CD4-positive, alpha-beta T cell treated with Interleukin-1 beta for 1 hour (primary cell): ENCODE data around the gene LHX6.
A peak's percentile ranks its signal among the peaks of the same experiment; 100 is the strongest.

Experiments used
- DNase-seq, 2 donors: peaks; one replicate each; pipeline ENCODE4 v3.0.0-alpha.2; 2020 to 2022

The LHX6 gene

DNA sequence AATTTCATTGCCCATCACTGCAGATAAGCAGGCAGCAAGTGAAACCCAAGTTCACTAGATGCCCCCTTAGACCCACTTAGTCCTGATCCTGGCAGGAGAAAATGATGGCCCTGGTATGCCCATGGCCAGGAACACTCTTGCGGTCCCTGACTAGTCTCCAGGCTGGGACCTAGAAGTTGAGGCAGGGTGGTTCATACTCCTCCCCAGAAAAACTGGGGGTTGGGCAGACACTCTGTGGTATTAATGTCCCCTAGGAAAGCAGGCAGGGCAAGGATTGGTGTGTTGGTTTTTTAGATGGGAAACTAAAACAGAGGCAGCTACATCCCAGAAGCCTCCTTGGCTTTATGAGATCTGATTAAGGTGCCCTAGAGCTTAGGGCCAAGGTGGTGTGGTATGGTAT lies 13.1 kb downstream of the LHX6 start:
- no peak for DNase-seq

DNA sequence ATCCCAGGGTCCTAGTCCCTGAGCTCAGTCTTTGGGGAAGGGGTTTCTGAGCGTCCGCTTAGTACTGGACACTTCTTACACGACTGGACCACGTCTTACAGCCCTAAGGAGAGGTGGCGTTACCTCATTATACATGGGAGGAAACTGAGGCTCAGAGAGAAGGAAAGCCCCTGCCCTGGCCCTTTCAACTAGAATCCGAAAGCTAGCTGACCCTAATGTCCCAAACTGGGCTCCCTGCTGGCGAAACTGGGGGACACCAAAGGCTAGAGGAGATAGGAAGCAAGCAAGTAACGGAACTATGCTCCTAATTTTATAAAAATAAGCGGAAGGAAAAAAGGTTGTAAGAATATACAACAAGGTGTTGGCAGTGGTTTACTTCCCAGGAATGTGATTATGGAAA lies 14.2 kb downstream of the LHX6 start:
- DNase-seq: no peak

DNA sequence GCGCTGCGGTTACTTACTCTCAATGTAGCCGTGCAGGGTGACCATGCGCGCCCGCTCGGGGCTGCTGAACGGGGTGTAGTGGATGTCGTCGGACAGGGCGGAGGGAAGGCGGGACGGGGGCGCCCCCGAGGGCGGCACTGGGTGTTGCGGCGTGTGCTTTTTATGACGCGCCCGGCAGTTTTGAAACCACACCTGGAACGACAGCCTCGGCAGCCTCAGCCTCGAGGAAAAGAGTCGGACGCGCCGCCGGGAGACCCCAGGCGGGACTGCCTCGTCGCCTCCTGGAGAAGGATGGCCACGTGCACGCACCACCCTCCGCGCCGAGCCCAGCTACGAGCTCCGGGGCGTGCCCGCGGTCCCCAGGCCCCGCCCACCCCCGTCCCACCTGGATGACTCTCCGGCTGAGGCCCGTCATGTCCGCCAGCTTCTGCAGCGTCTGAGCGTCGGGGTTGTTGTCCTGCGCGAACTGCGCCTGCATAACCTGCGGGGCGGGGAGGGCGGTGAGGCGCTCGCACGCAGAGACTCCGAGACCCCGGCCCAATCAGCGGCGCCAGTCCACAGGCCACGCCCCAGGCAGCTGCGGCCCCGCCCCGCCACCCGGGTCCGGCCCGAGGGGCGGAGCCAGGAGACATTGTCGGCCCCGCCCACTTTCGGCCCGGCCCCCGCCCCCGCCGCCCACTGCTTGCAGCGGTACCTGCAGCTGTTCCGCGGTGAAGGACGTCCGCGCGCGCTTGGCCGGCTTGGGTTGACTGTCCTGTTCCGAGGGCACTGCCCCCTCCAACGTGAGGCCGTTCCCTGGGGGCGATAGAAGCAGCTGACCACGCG lies 15.0 kb downstream of the LHX6 start:
- peak; percentile 47 to 59 for DNase-seq

DNA sequence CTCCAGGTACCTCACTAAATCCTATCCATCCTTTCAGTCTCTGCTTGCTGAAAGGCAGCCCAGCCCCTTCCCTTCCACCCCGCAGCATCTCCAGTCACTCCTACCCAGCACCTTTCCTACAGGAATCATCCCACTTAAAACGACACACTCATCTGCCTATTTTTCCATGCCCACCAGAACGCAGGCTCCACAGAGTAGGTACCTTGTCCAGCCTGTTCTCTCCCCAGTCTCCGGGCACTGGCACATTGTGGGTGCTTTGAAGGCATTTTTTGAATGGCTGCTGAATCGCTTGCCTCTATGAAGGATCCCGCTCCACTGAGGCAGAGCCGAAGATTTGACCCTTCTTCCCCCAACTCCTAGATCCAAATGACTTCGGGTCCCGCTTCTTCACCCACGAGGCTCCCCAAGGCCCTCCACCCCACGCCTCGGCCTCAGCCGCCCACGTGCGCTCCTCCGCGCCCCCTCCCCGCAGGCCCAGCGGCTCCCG lies 15.6 kb downstream of the LHX6 start:
- DNase-seq: no peak

DNA sequence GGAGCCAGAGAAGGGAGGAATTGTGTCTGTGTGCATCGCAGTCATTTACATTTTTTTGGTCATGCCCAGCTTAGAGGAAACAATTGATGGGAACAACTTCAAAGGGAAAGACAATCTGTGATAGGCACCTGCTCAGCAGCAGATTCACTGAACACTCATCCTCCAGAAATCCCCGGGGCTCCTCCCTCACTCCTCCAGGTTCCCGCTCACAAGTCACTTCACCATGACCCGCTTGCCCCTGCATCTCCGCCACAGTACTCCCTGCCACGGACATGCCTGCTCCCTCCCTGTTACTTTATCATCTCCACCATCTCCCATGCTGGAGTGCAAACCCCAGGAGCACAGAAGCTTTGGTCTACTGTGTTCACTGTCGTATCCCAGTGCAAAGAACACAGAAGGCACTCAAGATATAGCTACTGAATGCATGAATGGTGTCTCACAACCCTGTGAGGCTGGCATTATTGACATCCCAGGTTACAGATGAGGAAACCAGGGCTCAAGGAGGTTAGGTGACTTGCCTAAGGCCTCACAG lies 16.2 kb downstream of the LHX6 start:
- no peak for DNase-seq

DNA sequence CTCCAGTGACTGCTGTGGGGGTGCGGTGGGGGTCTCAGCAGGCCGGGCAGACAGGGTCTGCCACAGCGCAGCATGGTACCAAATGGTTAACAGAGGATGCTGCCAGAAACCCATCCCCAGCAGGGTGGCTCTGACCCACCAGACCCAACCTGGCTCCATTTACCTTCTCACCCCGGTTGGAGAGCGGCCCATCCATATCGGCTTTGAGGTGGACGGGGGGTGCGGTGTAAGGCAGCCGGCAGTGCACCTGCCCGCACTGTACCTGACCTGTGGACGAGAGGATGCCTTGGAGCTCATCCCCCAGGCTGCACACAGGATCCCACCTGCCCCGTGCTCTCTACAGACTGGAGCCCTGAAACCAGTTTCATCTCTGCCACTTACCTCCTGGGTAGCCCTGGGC lies 19.3 kb downstream of the LHX6 start:
- DNase-seq: no peak

DNA sequence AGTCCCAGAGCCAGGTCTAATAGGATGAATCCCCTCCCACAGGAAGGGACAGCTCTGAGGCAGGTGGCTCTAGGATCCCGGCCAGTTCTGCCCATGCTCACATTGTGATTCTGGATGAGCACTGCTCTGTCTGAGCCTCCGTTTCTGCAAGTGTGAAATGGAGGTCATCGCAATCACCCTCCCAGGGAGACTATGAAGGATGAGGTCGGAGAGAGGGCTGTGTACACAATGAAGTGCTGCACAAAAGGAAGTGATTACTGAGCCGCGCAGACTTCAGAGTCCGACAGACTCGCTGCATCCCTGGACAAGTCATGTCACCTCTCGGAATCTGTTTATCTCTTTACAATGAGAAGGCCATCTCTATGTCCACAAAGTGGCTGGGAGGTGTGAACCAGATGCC lies 21.7 kb downstream of the LHX6 start:
- no peak for DNase-seq

DNA sequence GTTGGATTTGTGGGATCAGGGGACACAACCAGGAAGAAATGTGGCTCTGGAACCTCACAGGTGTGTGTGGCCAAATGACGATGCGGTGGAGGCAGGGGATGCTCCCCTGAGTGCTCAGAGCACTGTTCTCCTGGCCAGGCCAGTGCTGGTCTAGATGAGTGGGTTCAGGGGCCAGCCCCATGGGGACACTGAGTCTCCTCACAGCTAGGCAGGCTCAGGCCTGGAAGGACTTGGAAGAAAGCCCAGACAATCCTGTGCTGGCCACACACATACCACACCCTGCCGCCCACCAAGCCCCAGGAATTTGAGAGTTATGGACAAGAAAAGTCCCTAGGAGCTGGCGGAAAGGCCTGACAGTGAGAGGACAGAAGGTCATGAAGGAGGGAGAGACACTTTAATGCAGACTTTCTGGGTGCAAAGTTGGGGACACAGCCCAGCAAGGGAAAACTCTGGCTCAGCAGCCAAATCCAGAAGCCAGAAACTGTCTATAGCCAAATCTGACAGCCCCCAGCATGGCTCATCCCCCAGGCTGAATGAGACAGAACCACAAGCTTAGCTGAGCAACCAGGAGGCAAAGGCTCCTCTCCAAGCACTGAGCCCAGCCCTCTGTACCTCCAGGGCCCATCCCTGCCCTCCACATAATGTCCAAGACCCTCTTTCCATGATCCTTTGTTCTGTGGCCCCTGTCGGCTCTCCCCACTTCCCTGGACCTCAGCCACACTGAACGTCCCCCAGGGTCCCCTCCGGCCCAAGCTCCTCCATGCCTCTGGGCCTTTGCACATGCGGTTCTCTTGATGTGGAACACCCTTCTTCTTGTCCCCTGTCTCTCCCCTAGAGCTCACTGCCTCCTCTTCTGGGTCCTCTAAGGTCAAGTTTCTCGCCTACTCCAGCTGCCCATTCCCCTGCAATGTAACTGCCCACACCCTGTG lies 22.4 kb downstream of the LHX6 start:
- no peak for DNase-seq

DNA sequence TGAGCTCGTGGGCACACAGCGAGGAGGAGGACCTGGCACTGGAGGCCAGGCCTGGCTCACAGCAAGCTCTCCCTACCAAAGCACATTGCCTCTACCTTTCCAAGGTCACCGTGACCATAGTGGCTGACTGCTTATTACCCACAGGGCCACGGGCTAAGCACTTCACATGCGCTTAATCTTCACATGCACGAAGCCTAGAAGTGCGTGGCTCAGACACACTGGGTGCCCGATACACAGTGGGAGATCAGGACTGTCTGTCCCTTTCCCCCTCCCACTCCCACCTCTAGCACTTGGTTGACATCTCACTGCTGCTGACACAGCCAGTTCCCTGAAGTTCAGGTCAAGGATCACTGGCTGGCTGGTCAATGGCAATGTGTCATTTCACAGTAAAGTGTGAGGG lies 23.6 kb downstream of the LHX6 start:
- DNase-seq: no peak

DNA sequence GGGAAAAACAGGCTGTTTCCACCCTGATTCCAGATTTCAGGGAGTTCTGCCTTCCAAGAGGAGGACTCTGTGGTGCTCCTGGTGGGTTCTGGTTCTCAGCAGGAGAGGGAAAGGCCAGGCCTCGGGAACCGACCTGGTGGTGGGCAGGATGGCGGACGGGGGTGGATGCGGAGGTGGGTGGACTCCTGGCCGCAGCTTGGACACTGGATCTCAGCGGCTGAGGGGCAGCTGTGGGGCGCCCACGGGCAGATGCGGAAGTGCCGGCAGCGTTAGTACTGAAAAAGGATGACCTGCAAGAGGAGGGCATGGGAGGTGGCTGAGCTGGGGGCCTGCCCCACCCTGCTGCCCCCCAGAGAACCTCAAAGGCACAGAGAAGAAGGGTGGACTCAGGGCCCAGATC lies 24.3 kb downstream of the LHX6 start:
- DNase-seq: no peak

DNA sequence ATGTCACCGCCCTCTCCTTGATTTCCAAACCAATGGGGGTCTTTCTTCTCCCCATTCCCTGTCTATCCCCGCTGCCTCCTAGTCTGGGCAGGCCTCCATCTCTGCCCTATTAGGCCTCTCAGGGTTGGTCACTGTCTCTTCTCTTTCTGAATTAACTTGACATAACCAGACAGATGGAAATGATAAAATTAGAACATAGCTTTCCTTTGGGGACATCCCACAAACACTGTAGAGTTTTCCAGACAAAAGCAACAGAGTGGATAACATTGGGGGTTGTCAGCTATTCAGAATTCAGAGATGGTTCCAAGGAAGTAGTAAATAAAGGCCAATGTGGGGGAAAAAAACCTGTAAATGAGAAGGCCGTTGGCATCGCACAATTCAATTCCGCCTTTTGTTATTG lies 24.7 kb downstream of the LHX6 start:
- no peak for DNase-seq

DNA sequence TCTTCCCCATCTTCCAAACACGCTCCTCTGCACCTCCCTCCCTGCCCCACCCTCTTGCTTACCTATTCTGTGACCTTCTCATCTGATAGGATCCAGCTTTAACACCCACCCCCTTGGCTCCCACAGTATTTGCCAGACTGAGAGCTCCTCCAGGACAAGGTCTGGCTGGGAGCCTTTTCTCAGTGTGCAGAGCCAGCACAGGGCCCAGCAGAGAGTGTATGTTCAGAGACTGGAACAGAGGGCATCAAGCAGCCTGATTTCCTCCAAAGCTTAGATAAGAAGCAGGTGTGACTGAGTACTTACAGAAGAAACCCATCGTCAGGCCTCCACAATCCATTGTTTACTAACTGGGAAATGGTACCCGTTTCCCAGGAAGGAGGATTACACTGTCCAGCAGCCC lies 26.6 kb downstream of the LHX6 start:
- DNase-seq: no peak

DNA sequence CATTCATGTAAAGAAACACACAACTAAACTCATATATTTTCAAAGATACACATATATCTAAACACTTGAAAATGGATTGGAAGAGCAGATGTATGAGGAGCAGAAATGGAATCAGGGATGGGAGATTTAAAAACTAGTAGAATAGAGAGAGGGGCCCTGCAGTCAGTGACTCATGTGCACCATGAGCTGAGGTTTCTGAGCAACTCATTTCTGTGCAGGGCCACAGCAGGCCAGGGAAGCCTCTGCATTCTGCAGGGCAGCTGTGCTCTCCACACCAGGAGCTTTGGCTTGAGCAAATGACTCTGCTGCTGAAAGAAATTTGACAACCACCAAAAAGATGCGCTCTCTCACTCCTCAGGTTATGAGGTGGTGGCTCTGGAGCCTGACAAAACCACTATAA lies 27.1 kb downstream of the LHX6 start:
- DNase-seq: no peak

DNA sequence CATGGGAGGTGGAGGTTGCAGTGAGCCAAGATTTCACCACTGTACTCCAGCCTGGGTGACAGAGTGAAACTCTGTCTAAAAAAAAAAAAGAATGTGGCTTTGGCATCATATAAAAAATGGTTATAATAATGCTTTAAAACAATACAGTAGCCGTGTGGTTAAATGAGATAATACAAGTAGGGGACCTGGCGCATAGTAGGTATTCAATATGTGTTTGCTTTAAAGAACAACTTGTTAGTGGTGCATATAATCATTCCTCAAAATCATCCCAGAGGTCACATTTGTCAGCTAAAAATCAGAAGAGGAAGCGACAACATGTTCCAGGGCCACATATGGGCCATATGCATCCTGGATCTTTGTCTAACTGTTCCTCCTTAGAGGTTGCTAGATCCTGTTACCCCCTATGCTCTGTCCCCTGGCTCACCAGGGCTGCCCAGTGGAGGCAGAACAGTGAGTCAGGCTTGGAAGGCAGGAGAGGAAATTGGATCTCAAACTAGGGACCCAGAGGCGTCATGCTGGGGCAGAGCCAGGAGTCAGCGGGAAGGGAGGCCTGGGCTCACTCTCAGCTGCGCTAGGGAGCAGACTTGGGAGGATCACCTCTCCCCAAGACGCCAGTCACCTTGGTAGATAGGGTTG lies 27.7 kb downstream of the LHX6 start:
- DNase-seq: no peak

DNA sequence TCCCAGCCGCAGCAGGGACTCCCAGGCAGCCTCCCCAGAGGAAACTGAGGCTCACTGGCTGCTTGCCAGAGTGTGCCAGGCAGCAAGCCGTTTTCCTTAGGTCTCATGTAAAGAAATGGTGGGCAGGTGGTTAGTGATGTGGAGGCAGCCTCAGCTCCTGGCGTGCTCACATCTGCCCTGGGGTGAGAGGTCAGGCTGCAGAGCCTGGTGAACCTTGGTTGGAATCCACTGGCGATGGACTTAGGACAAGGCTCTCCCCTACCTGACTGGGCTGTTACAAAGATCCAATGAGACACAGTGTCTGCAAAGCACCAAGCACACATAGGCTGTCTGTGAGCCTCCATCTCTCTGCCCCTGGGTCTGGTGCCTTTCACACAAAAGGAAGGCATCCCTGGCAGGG lies 30.9 kb downstream of the LHX6 start:
- DNase-seq: no peak

DNA sequence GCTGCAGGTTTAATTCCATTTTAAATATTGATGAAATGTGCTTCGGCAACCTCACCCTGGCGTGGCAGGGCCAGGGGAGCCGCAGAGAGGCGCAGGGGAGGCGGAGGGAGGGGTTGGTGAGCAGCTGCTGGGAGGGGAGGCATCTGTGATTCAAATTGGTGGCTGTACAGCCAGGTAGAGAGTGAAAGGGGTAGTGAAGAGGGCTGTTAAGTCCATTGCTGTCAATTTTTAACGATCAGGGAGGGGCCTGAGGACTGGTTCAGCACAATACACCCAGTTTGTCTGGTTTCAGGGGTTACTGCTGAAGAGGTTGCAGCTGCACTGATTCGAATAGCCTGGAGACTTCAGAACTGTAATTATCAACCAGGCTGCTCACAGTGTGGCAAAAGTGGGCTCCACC lies 31.3 kb downstream of the LHX6 start:
- DNase-seq: no peak

DNA sequence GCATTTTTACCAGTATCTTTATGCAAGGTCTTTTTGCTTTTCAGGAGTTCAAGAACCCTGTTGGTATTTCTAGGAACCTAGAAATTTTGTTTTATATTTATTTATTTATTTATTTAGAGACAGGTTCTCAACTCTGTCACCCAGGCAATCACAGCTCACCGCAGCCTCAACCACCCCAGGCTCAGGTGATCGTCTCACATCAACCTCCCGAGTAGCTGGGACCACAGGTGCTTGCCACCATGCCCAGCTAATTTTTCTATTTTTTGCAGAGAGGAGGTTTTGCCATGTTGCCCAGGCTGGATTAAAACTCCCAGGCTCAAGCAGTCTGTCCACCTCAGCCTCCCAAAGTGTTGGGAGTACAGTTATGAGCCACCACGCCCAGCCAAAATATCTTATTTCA lies 32.9 kb downstream of the LHX6 start:
- no peak for DNase-seq

DNA sequence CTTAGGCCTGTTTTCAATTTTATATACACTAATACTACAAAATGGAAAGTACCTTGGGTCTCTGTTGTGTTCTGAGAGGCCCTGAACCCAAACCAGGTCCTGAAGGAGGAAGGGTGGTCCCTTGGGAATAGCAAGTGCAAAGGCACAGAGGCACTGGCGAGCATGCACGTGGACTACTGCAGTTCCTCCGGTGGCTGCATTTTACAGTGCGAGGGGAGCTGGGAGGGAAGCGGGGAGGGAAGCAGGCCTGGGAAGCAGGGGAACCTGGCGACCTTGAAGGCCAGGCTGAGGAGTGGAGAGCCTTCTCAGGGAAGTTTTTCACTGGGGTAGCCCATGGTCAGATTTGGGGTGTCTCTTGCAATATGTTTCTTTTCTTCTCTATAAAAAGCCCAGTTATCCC lies 35.1 kb downstream of the LHX6 start:
- DNase-seq: no peak

DNA sequence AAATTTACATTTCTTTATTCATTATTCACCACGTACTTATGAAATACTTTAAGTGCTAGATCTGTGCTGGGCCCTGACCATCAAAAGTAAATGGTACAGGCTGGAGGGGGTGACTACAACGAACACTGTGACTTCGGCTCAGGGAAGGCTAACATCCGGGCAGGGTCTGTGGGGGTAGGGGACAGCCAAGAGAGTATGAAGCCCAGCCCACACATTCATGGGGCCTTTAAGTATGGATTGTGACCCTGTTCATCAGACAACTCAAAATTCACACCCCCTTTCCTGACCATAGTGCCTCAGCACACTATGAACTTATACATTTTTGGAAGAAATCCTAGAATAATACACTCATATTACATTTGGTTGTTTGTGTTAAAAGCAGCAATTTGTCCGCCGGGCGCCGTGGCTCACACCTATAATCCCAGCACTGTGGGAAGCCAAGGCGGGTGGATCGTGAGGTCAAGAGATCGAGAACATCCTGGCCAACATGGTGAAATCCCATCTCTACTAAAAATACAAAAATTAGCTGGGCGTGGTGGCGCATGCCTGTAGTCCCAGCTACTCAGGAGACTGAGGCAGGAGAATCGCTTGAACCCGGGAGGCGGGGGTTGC lies 35.7 kb downstream of the LHX6 start:
- no peak for DNase-seq

DNA sequence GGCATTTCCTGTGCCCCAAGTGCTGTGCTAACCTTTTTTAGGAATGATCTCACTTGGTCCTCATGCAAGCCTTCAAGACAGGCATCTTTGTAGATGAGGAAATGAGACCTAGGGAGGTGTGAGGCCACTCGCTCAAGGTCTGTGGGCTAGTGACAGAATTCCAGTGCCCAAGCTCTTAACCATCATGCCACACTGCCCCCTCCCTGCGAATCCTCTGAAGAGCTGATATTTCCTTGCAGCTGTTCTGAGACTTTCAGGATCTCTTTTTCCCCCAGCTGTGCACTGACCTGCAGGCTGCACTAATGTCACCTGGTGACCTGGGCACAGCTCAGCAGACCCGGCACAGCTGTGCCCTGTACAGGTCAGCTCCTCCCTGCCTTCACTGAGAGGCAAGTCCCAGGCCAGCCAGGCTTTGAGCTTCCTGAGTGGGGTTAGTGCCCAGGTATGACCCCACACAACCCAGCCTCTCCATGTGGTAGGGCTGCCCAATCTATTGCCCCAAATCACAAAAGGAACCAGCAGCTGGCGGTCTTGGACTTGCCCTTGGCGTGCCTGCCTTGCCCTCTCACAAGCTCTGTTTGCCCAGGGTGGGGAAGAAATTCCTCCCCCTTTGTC lies 36.4 kb downstream of the LHX6 start:
- no peak for DNase-seq

DNA sequence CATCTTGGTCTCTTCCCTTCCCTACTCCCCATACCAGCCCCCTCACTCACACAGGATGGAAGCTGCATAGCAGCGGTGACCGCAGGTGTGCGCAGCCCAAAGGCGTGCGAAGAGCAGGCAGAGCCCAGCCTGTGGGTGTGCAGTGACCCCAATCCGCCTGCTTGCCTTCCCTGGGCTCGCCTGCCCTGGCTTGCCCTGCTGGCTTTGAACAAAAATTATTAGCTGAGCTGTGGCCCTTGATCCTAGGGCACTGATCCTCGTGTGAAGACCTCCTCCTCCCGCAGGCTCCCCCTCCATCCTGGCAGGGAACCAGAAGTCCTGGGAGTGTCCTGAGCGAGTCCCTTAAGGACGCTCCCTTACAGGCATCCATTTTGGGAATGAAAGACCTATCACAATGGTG lies 37.2 kb downstream of the LHX6 start:
- DNase-seq: no peak
